ENCODE results near the gene CIZ1.

Gene CIZ1

DNA sequence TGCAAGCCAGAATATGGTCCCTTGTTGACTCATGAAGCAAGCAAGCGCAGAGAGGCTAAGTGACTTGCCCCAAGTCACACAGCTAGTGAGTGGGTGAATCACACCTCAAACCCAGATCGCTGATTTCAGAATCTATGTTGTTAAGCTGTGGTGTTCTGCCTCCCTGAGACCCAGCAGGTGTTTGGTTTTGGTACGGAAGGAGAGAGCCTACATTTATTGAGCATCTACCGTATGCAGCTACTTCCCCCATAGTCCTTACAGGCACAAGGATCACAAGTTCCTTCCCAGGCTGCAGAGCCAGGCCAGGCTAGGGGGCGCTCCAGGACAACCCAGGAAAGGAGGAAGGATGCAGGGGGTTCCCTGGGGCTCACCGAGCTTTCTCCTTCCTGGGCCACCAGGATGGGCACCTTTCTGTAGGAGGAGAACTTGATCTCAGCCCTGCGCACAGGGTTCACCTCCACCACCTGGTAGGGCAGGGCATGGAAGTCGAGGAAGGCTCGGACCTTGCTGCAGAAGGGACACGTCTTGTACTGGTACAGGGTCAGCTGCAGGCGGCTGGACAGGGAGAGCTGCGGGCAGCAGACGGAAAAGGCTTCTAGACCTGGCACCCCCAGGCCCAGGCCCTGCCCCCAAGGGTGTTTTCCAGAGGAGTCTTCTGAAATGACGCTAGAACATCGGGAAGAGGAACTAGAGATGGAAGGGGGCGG, 66.3 kb downstream of the CIZ1 start:
- Mint-ChIP-seq H3K4me1 (ENCODE audit: low read depth) (peaks cover 38% of the 10 kb centered on the region), H3K4me3 (peak overlapping the region; percentile 58), H3K27me3 (no peaks in the 10 kb centered on the region), H3K27ac (no peak overlapping the region), H3K36me3 (ENCODE audit: low read depth) (peaks cover 9% of the 10 kb centered on the region), H3K9me3 (no peaks in the 10 kb centered on the region)

DNA sequence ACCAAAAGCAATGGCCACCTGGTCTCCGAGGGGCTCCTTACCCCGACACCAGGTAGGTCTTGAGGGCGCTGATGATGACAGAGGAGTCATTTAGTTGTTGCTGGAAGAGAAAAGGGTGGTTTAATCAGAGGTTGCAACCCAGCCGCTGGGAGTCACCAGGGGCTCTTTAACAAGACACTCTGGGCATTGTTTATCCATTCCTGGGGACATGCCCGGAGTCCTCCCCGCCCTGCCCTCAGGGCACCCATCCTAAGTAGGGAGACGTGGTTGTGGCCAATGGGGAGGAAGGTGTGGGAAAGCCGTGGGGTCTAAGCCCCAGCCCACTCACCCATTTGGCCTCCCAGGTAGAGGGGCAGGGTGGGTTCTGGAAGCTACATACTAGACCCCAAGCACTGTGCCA, 66.9 kb downstream of the CIZ1 start:
- no peak overlapping the region for H3K27ac Mint-ChIP-seq

DNA sequence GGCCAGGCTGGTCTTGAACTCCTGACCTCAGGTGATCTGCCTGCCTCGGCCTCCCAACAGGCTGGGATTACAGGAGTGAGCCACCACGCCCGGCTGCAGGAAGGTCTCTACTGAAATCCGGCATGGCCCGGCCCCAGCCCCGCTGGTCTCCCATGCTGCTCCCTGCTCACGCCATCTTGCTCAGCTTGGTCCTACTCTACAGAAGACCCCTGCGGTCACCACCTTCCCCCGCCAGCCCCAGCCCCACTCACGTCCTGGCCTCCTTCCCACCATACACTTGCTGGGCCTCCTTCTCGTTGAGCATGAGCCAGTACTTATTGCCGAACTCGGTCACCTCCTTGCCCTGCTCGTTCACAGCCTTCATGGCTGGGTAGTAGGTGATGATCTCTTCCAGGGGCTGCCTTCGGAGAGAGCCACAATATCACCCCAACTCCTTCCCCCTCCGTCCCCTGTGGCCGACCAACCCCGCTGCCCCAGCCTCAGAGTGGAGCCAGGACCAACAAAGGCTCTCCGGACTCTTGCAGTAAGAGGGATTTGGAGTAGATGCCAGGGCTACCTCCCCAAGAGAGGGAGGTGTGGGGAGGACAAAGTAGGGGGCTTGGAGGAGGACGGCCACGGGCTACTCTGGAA, 67.8 kb downstream of the CIZ1 start:
- Mint-ChIP-seq H3K4me1 (ENCODE audit: low read depth) (peaks cover 25% of the 10 kb centered on the region), H3K27me3 (no peaks in the 10 kb centered on the region), H3K4me3 (no peak overlapping the region), H3K36me3 (ENCODE audit: low read depth) (peaks cover 9% of the 10 kb centered on the region), H3K27ac (no peak overlapping the region), H3K9me3 (no peaks in the 10 kb centered on the region)

More for the DNA sequence above, 66.9 kb downstream of the CIZ1 start:
- Mint-ChIP-seq H3K4me3 (no peak overlapping the region), H3K36me3 (ENCODE audit: low read depth) (peaks cover 9% of the 10 kb centered on the region), H3K9me3 (no peaks in the 10 kb centered on the region), H3K4me1 (ENCODE audit: low read depth) (peaks cover 32% of the 10 kb centered on the region), H3K27me3 (no peaks in the 10 kb centered on the region)

DNA sequence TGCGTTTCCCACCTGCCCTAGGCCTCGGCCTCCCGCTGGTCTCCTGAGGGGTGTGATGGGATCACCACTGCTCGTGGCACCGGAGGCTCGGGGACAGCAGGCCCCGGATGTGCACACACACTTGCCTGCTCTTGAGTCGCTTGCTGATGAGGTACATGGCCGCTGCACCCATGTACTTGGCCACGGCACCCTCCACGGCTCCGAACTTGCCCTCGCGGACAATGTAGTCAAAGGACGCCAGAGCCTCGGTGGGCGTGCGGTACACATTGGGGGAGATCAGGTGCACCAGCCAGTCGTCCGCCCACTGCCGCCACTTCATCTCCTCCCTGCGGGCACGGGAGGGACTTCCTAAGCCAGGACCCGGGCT, 68.6 kb downstream of the CIZ1 start:
- Mint-ChIP-seq H3K36me3 (ENCODE audit: low read depth) (peaks cover 9% of the 10 kb centered on the region), H3K27me3 (no peaks in the 10 kb centered on the region), H3K27ac (no peak overlapping the region), H3K4me3 (no peak overlapping the region), H3K9me3 (no peaks in the 10 kb centered on the region), H3K4me1 (ENCODE audit: low read depth) (peaks cover 22% of the 10 kb centered on the region)

GRCh38 chr9:128121924-128122808, 69.2 kb downstream of the CIZ1 start:
- H3K27ac Mint-ChIP-seq, result no peak overlapping the region
- no peaks in the 10 kb centered on the region for H3K9me3 Mint-ChIP-seq
- H3K4me1 Mint-ChIP-seq (ENCODE audit: low read depth), result peaks cover 27% of the 10 kb centered on the region
- H3K27me3 Mint-ChIP-seq, result no peaks in the 10 kb centered on the region
- H3K4me3 Mint-ChIP-seq, result no peak overlapping the region
- peaks cover 9% of the 10 kb centered on the region for H3K36me3 Mint-ChIP-seq (ENCODE audit: low read depth)

GRCh38 chr9:128121466-128121810, 69.9 kb downstream of the CIZ1 start:
- Mint-ChIP-seq H3K9me3 (no peaks in the 10 kb centered on the region), H3K27ac (no peak overlapping the region), H3K4me3 (no peak overlapping the region), H3K4me1 (ENCODE audit: low read depth) (peaks cover 28% of the 10 kb centered on the region), H3K36me3 (ENCODE audit: low read depth) (peaks cover 9% of the 10 kb centered on the region), H3K27me3 (no peaks in the 10 kb centered on the region)

GRCh38 chr9:128120741-128121465, 70.5 kb downstream of the CIZ1 start:
- no peaks in the 10 kb centered on the region for H3K27me3 Mint-ChIP-seq
- H3K4me3 Mint-ChIP-seq, result no peak overlapping the region
- peaks cover 6% of the 10 kb centered on the region for H3K36me3 Mint-ChIP-seq (ENCODE audit: low read depth)
- no peaks in the 10 kb centered on the region for H3K9me3 Mint-ChIP-seq
- H3K27ac Mint-ChIP-seq, result no peak overlapping the region
- H3K4me1 Mint-ChIP-seq (ENCODE audit: low read depth), result peaks cover 28% of the 10 kb centered on the region

- H3K9me3 Mint-ChIP-seq, result no peaks in the 10 kb centered on the region
- H3K4me3 Mint-ChIP-seq, result no peak overlapping the region
- H3K27me3 Mint-ChIP-seq, result no peaks in the 10 kb centered on the region
- peaks cover 26% of the 10 kb centered on the region for H3K4me1 Mint-ChIP-seq (ENCODE audit: low read depth)
- no peak overlapping the region for H3K27ac Mint-ChIP-seq
- H3K36me3 Mint-ChIP-seq (ENCODE audit: low read depth), result peaks cover 4% of the 10 kb centered on the region
These were observed 71.2 kb downstream of the CIZ1 start for GRCh38 chr9:128120061-128120740.

- Mint-ChIP-seq H3K4me1 (ENCODE audit: low read depth) (peaks cover 21% of the 10 kb centered on the region), H3K9me3 (no peaks in the 10 kb centered on the region), H3K4me3 (no peak overlapping the region), H3K27ac (no peak overlapping the region), H3K36me3 (ENCODE audit: low read depth) (peaks cover 9% of the 10 kb centered on the region), H3K27me3 (no peaks in the 10 kb centered on the region)
These were observed 72.3 kb downstream of the CIZ1 start for GRCh38 chr9:128118971-128119665.

DNA sequence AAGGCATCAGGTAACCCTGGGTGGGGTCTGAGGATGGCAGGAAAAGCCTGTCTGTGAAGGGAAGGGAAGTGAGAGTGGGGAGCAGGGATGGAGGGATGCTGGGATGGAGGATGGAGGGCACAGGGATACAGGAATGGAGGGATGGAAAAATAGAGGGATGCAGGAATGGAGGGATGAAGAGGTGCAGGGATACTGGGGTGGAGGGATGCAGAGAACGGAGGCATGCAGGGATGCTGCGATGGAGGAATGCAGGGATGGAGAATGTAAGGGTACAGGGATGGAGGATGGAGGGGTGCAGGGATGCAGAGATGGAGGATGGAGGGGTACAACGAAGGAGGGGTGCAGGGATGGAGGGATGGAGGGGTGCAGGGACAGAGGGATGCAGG, 72.9 kb downstream of the CIZ1 start:
- Mint-ChIP-seq H3K36me3 (ENCODE audit: low read depth) (peaks cover 9% of the 10 kb centered on the region), H3K27ac (no peak overlapping the region), H3K27me3 (no peaks in the 10 kb centered on the region), H3K9me3 (no peaks in the 10 kb centered on the region), H3K4me3 (no peak overlapping the region), H3K4me1 (ENCODE audit: low read depth) (peaks cover 21% of the 10 kb centered on the region)

GRCh38 chr9:128117613-128118471, 73.5 kb downstream of the CIZ1 start:
- Mint-ChIP-seq H3K4me1 (ENCODE audit: low read depth) (peaks cover 21% of the 10 kb centered on the region), H3K36me3 (ENCODE audit: low read depth) (peaks cover 14% of the 10 kb centered on the region), H3K27me3 (no peaks in the 10 kb centered on the region), H3K9me3 (no peaks in the 10 kb centered on the region), H3K27ac (no peak overlapping the region), H3K4me3 (no peak overlapping the region)

DNA sequence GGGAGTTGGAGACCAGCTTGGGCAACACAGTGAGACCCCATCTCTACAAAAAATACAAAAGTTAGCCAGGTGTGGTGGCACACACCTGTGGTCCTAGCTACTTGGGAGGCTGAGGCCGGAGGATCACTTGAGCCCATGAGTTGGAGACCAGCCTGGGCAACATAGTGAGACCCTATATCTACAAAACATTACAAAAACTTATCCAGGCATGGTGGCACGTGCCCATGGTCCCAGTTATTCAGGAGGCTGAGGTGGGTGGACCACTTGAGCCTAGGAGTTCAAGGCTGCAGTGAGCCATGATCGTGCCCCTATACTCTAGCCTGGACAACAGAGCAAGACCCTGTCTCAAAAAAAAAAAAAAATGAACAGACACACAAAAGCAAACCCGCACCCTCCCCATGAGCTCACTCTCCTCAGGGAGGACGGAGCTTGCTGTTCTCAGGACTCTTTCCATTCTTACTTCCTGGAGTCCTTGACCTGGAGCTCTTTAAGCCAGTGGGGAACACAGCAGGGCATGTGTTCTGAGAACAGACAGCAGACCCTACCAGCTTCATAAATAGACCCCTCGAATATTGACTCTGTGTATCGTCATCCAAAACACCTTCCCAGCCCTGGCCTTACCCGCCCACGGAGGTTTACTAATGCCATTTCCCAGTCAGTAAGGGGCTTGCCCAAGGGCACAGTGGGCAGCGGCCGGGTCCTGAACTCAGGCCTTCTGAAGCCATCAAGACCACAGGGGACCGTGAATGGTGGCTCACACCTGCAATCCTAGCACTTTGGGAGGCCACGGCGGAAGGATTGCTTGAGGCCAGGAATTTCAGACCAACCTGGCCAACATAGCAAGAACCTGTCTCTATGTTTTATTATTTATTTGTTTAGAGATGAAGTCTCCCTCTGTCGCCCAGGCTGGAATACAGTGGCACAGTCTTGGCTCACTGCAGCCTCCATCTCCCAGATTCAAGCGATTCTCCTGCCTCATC, 75.0 kb downstream of the CIZ1 start:
- Mint-ChIP-seq H3K36me3 (ENCODE audit: low read depth) (peaks cover 18% of the 10 kb centered on the region), H3K27me3 (no peaks in the 10 kb centered on the region), H3K9me3 (no peaks in the 10 kb centered on the region), H3K27ac (peak overlapping the region; percentile 12), H3K4me1 (ENCODE audit: low read depth) (peaks cover 21% of the 10 kb centered on the region), H3K4me3 (no peak overlapping the region)

Measured in stimulated activated naive CD8-positive, alpha-beta T cell treated with anti-CD3 and anti-CD28 coated beads, Interleukin-15, Interleukin-2, amounts not matched to agents 100 ng/mL and 50 ng/mL, for 24 hours (primary cell).